ENCODE measurements around the gene ABCC6. TPM values are rescaled to one million over a fixed set of nuclear protein-coding genes. Genes with fewer than 3 reads are reported as not detected.

Gene ABCC6
- total and polyA plus RNA-seq, 10 of the 15 experiments (the other 5 are each of a cell fraction or from before 2014, with no cell fraction given) = 0.05 to 0.13 (median 0.06) TPM; not detected in 5

- ChIA-PET CTCF (no interaction called here), POLR2A (no interaction called here), SMC1A (ENCODE audit: uncharacterized antibody, unreplicated experiment) (interaction anchor here (1.7 kb wide), 1 partner anchor 9 kb away, joined by 8 read pairs; no protein-coding TSS in a partner anchor), RAD21 (ENCODE audit: unreplicated experiment) (no interaction called here)
- in situ Hi-C loops (cut with MboI) (no loop called here), intact Hi-C loops (cut with micrococcal nuclease; ENCODE audit: unreplicated experiment) (no loop called here)
- no peaks in the 10 kb centered on the region for H4K20me1 ChIP-seq (ENCODE audit: control insufficient read depth, insufficient read depth)
- ATAC-seq (no peak), DNase-seq (ENCODE audit: low read depth, low spot score) (no peak), FAIRE-seq (no peak)
- no peaks in the 10 kb centered on the region for H3K27me3 ChIP-seq (replicated peaks in 1 of 2; ENCODE audit: control insufficient read depth in 2 of 2, insufficient read depth in 2 of 2, low read length in 1 of 2)
- no peaks in the 10 kb centered on the region for H3K9me3 ChIP-seq (replicated peaks; ENCODE audit: control insufficient read depth, insufficient read depth, low read length)
- H3K4me2 ChIP-seq (ENCODE audit: control insufficient read depth, insufficient read depth) = no peak overlapping the region
- no peak overlapping the region for H3K27ac ChIP-seq (ENCODE audit: control insufficient read depth, insufficient read depth)
- H3K4me1 ChIP-seq (ENCODE audit: control insufficient read depth, insufficient read depth, low read length) = 0 out of 2 replicates have a peak, but pooled peaks cover 2% of the 10 kb centered on the region
- TF ChIP-seq RAD51 (IDR thresholded peaks at IDR 0.05) (no peak), RELA (IDR thresholded peaks at IDR 0.05; ENCODE audit: borderline replicate concordance, partially characterized antibody) (no peak)
- no peak overlapping the region for H2AFZ ChIP-seq (ENCODE audit: control insufficient read depth, low read depth, low read length)
- no TSS peak for BruUV-seq (replicated peaks)
- H3K79me2 ChIP-seq (ENCODE audit: control insufficient read depth, insufficient read depth, low read length) = no peaks in the 10 kb centered on the region
- no peak overlapping the region for H3K9ac ChIP-seq (ENCODE audit: control insufficient read depth, insufficient read depth, low read length)
- WGBS (ENCODE audit: insufficient coverage, insufficient replicate concordance, low lambda C conversion rate, missing lambda C conversion rate) = 100% methylated on average over 6 of the region's 6 CpGs
- peaks cover 28 to 63% of the 10 kb centered on the region in 2 experiments for H3K36me3 ChIP-seq (ENCODE audit: control insufficient read depth in 2 of 2, insufficient read depth in 2 of 2, low read length in 1 of 2)
- H3K4me3 ChIP-seq = no peak overlapping the region
Measured at GRCh38 chr16:16136588-16136987, 86.7 kb downstream of the ABCC6 start.

- Histone ChIP-seq H3K79me2 (ENCODE audit: control insufficient read depth, insufficient read depth, low read length) (no peaks in the 10 kb centered on the region), H3K27me3 (replicated peaks in 1 of 2; ENCODE audit: control insufficient read depth in 2 of 2, insufficient read depth in 2 of 2, low read length in 1 of 2) (no peaks in the 10 kb centered on the region), H3K27ac (ENCODE audit: control insufficient read depth, insufficient read depth) (no peak overlapping the region), H4K20me1 (ENCODE audit: control insufficient read depth, insufficient read depth) (no peaks in the 10 kb centered on the region), H3K4me2 (ENCODE audit: control insufficient read depth, insufficient read depth) (no peak overlapping the region), H3K9me3 (replicated peaks; ENCODE audit: control insufficient read depth, insufficient read depth, low read length) (no peaks in the 10 kb centered on the region), H3K36me3 (ENCODE audit: control insufficient read depth in 2 of 2, insufficient read depth in 2 of 2, low read length in 1 of 2) (peaks cover 19 to 65% of the 10 kb centered on the region in 2 experiments), H3K9ac (ENCODE audit: control insufficient read depth, insufficient read depth, low read length) (no peak overlapping the region), H3K4me3 (no peak overlapping the region), H2AFZ (ENCODE audit: control insufficient read depth, low read depth, low read length) (no peak overlapping the region), H3K4me1 (ENCODE audit: control insufficient read depth, insufficient read depth, low read length) (no peaks in the 10 kb centered on the region)
- no TSS peak for BruUV-seq (replicated peaks)
- intact Hi-C loops (cut with micrococcal nuclease; ENCODE audit: unreplicated experiment) = no loop called here
- CTCF ChIA-PET = no interaction called here
- in situ Hi-C loops (cut with MboI) = no loop called here
- FAIRE-seq = no peak
- 93% methylated on average over 20 of the region's 21 CpGs for WGBS (ENCODE audit: insufficient coverage, insufficient replicate concordance, low lambda C conversion rate, missing lambda C conversion rate)
- ATAC-seq = no peak
- no peak for TF ChIP-seq LARP7 (IDR thresholded peaks at IDR 0.05)
- no peak for TF ChIP-seq IKZF1 (conservative IDR thresholded peaks at IDR 0.05)
- TF ChIP-seq YY1 (IDR thresholded peaks at IDR 0.05; ENCODE audit: low read depth, low read length) = no peak
- no peak for TF ChIP-seq IRF4 (IDR thresholded peaks at IDR 0.05; ENCODE audit: low read depth, low read length)
- TF ChIP-seq SPI1 (IDR thresholded peaks at IDR 0.05; ENCODE audit: borderline replicate concordance, insufficient read depth, low read depth, low read length) = no peak
- TF ChIP-seq STAT3 (IDR thresholded peaks at IDR 0.05; ENCODE audit: low read depth, low read length) = no peak
- TF ChIP-seq TCF12 (IDR thresholded peaks at IDR 0.05; ENCODE audit: low read depth, low read length) = no peak
- TF ChIP-seq EGR1 (IDR thresholded peaks at IDR 0.05; ENCODE audit: borderline replicate concordance in 1 of 2, low read depth in 2 of 2, low read length in 2 of 2) = no peak
- RAD21 ChIA-PET (ENCODE audit: unreplicated experiment) = no interaction called here
- POLR2A ChIA-PET = no interaction called here
- no peak for DNase-seq (ENCODE audit: low read depth, low spot score)
- SMC1A ChIA-PET (ENCODE audit: uncharacterized antibody, unreplicated experiment) = no interaction called here
Measured at GRCh38 chr16:16133943-16134604, 89.2 kb downstream of the ABCC6 start.

Data from GM12878 (cell line).